ENCODE data around the gene YTHDC1.
"Not testable (repeated sequence)": the region's sequence is repeated elsewhere in the genome, so short reads cannot be mapped to it uniquely, and the experiment has no call there.

The YTHDC1 gene

DNA sequence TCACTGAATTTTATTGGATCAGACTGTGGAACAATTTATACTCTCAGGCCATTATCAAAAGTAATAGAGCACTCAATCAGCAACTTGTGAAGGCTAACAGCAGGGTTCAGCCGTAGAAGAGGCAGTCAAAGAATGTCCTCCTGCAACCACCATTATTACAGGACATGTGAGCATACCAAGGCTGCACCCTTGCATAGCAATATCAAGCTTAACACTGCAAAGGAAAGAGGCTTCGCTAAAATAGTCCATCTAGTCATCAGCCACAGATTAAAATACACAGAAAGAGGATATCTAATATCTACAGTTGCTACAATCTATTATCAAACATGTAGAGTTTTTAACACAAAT is 61.5 kb downstream of the YTHDC1 start:
- no peak for DNase-seq (ENCODE audit: low read depth)
- in situ Hi-C loops (cut with HindIII; ENCODE audit: low sequenced_read_pairs): no loop called here
- no peak overlapping the region for H3K4me3 ChIP-seq (ENCODE audit: low read depth, low read length)
- TF ChIP-seq, protein P1, sequence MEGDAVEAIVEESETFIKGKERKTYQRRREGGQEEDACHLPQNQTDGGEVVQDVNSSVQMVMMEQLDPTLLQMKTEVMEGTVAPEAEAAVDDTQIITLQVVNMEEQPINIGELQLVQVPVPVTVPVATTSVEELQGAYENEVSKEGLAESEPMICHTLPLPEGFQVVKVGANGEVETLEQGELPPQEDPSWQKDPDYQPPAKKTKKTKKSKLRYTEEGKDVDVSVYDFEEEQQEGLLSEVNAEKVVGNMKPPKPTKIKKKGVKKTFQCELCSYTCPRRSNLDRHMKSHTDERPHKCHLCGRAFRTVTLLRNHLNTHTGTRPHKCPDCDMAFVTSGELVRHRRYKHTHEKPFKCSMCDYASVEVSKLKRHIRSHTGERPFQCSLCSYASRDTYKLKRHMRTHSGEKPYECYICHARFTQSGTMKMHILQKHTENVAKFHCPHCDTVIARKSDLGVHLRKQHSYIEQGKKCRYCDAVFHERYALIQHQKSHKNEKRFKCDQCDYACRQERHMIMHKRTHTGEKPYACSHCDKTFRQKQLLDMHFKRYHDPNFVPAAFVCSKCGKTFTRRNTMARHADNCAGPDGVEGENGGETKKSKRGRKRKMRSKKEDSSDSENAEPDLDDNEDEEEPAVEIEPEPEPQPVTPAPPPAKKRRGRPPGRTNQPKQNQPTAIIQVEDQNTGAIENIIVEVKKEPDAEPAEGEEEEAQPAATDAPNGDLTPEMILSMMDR (IDR thresholded peaks at IDR 0.05; ENCODE audit: low read depth, low read length, missing control alignments): no peak

DNA sequence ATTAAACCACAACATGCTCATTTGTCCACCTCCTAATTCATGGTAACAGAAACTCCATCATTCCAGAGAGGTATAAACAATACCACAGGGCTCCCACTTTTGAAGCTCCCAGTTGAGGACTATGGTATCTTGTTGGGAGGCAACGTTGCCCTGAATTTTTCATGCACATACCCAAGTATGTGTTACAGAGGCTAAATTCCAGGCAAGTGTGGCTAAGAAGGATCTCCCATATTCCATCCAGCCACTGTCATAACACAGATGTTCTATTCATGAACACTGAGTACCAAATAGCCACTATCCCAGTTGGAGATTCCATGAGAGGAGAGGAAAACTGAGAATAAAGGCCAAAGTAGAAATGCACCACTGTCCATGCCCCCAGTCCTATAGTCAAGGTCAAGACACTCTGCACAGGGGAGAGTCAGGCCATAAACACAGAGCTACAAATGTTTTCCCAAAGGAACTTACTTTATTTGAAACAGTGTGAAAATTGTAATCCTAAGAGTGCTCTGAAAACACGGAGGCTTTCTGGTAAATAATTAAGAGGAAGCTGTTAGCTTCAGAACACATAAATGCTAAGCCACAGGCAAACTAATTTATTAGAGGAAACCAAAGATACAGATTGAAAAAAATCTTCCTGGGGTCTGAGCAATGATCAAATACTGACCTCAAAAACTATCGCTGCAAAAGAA is 62.0 kb downstream of the YTHDC1 start:
- DNase-seq (ENCODE audit: low read depth): no peak
- in situ Hi-C loops (cut with HindIII; ENCODE audit: low sequenced_read_pairs): no loop called here
- no peak overlapping the region for H3K4me3 ChIP-seq (ENCODE audit: low read depth, low read length)
- TF ChIP-seq, protein P1 (IDR thresholded peaks at IDR 0.05; ENCODE audit: low read depth, low read length, missing control alignments): no peak

DNA sequence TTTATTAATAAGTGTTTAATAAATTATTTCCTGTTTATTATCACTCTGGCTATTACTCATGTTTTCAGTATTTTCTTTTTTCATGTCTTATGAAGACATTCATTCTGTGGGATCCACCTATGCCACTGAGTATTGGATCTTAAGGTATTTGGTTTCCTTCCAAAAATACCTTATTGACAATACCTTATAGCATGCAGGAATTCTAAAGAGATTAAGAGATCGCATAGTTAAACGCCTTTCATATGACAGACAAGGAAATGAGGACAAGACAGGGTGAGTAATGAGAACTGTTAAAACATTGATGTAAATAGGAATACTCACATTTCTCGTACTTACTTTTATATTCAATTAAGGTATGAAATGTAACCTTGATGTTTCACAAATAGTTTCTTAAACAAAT is 66.2 kb downstream of the YTHDC1 start:
- in situ Hi-C loops (cut with HindIII; ENCODE audit: low sequenced_read_pairs): no loop called here
- TF ChIP-seq, protein P1 (IDR thresholded peaks at IDR 0.05; ENCODE audit: low read depth, low read length, missing control alignments): no peak
- H3K4me3 ChIP-seq (ENCODE audit: low read depth, low read length): no peak overlapping the region
- no peak for DNase-seq (ENCODE audit: low read depth)

DNA sequence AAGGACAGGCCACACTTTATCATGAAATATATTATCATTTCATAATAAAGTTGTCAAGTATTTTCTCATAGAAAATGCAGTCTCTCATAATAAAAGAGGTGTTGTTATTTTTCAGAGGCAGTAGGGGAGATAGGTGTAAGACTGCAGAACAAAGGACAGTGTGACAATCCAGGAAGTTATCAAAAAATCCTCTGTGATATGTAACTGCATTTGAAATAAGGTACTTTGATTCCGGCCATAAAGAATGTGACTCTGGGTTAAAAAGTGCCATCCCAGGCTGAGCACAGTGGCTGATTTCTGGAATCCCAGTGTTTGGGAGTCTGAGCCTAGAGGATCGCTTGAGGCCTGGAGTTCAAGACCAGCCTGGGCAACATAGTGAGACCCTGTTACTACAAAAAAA is 66.8 kb downstream of the YTHDC1 start:
- TF ChIP-seq, protein P1 (IDR thresholded peaks at IDR 0.05; ENCODE audit: low read depth, low read length, missing control alignments): no peak
- in situ Hi-C loops (cut with HindIII; ENCODE audit: low sequenced_read_pairs): no loop called here
- DNase-seq (ENCODE audit: low read depth): no peak
- H3K4me3 ChIP-seq (ENCODE audit: low read depth, low read length): no peak overlapping the region

DNA sequence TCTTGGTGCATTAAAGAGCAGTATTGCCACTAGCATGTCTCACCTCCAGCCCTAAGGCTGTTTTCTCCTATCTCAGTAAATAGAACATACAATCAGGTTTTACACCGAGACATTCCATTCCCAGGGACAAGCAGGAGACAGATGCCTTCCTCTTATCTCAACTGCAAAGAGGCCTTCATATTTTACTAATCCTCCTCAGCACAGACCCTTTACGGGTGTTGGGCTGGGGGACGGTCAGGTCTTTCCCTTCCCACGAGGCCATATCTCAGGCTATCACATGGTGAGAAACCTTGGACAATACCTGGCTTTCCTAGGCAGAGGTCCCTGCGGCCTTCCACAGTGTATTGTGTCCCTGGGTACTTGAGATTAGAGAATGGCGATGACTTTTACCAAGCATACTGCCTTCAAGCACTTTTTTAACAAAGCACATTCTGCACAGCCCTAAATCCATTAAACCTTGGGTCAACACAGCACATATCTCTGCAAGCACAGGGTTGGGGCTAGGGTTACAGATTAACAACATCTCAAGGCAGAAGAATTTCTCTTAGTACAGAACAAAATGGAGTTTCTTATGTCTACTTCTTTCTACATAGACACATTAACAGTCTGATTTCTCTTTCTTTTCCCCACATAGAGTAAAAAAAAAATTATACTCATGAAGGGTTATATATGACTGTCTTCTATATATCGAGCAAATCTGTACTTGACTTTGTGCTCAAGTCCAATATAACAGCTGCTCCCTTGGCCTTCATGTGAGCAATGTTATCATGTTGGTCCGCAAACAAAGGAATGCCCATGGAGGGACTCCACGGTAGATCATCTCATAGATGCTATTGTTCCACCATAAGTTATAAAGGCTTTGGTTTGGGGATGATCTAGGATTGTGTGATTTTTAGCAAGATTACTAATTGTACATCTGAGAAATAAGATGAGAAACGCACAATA is 67.8 kb downstream of the YTHDC1 start:
- in situ Hi-C loops (cut with HindIII; ENCODE audit: low sequenced_read_pairs); H3K4me3 ChIP-seq (ENCODE audit: low read depth, low read length); DNase-seq (ENCODE audit: low read depth): not testable (repeated sequence)

DNA sequence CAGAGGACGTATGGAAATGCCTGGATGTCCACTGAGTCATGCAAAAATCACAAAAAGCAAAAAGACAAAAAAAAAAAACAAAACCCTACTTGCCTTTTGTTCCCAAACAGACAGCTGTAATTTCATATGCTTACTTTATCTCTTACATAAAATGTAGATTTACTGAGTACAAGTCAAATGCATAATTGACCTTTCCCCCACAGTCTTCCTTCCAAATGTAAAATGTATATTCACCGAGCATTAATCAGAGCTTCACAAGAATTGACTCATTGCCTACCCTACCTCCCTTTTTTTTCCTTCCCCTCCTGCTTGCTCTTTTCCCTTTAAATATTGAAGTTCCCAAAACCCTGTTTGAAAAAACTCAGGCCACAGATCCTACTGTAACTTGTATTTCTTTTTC is 71.9 kb downstream of the YTHDC1 start:
- H3K4me3 ChIP-seq (ENCODE audit: low read depth, low read length): no peak overlapping the region
- no peak for DNase-seq (ENCODE audit: low read depth)
- TF ChIP-seq, protein P1 (IDR thresholded peaks at IDR 0.05; ENCODE audit: low read depth, low read length, missing control alignments): no peak
- in situ Hi-C loops (cut with HindIII; ENCODE audit: low sequenced_read_pairs): no loop called here

DNA sequence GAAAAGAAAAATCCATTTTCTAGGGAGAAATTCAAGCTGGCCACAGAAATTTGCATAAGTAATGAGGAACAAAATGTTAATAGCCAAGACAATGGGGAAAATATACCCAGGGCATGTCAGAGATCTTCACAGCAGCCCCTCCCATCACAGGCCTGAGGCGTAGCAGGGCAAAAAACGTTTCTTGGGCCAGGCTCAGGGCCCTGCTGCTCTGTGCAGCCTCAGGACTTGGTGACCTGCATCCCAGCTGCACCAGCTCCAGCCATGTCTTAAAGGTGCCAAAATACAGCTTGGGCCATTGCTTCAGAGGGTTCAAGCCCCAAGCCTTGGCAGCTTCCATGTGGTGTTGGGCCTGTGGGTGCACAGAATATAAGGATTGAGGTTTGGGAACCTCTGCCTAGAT is 72.3 kb downstream of the YTHDC1 start:
- TF ChIP-seq, protein P1 (IDR thresholded peaks at IDR 0.05; ENCODE audit: low read depth, low read length, missing control alignments): no peak
- in situ Hi-C loops (cut with HindIII; ENCODE audit: low sequenced_read_pairs): no loop called here
- no peak for DNase-seq (ENCODE audit: low read depth)
- no peak overlapping the region for H3K4me3 ChIP-seq (ENCODE audit: low read depth, low read length)
